HCT116 (cell line): ENCODE measurements around the gene LRRC47. TPM values are rescaled to one million over a fixed set of nuclear protein-coding genes. Genes with fewer than 3 reads are reported as not detected.

Source experiments
- ATAC-seq: fragments of 200-7000 bp; cut with Tn5 transposase; 2 replicates; pipeline ENCODE4 v1.9.1; 2020; ENCODE audit warnings: mild to moderate bottlenecking, moderate library complexity
- BruUV-seq: library from RNA; stranded (reverse); fragments of 400-500 nt; replicated peaks from 2 replicates; lab custom pipeline; 2021; lab: Mats Ljungman, UMichigan
- CTCF ChIA-PET: fragments of 300-600 bp; sonication (Branson Sonifier 250); formaldehyde crosslinking; loops from one replicate; lab custom pipeline; 2021; ENCODE audit warnings: antibody characterized with exemption; lab: Charles Lee
- POLR2A ChIA-PET: fragments of 300-600, 350-600 bp; sonication (Branson Sonifier 250); formaldehyde crosslinking; loops from one replicate; lab custom pipeline; 2021; ENCODE audit warnings: antibody characterized with exemption; lab: Charles Lee
- RAD21 ChIA-PET, 2 experiments: fragments of 300-600 bp; sonication (Branson Sonifier 250); formaldehyde crosslinking; loops; one replicate each; lab custom pipeline; 2023; ENCODE audit warnings: low total read pairs in 2 of 2; ENCODE audit not compliant: uncharacterized antibody in 2 of 2, unreplicated experiment in 2 of 2, low non-redundant PET in 1 of 2; lab: Charles Lee
- DNase-seq: peaks from one replicate; pipeline ENCODE4 v3.0.0-alpha.2; 2010; ENCODE audit warnings: low read depth, low spot score
- H2AFZ ChIP-seq: fragments of 200-600 bp; shearing (Covaris generic), sonication (generic); 2 replicates; pipeline ENCODE4 v1.6.1; 2017; ENCODE audit warnings: low read depth, mixed run types, mixed read lengths, antibody characterized with exemption, low read length; ENCODE audit not compliant: poor library complexity, severe bottlenecking
- H3K27ac ChIP-seq: 2 replicates; pipeline ENCODE4 v1.5.1; 2012; ENCODE audit warnings: low read depth, low read length
- H3K27me3 ChIP-seq: fragments of 200-600 bp; sonication (generic); 2 replicates; pipeline ENCODE4 v1.6.1; 2016; ENCODE audit warnings: mixed run types, low read length, mixed read lengths; ENCODE audit not compliant: insufficient read depth
- H3K36me3 ChIP-seq, 2 experiments: fragments of 200-500 bp in 1 of 2; fragments of 200-600 bp in 1 of 2; sonication (Bioruptor generic) in 1 of 2; sonication (generic) in 1 of 2; 2 replicates each; pipeline versions ENCODE4 v1.5.1 to v1.6.1; 2014 to 2016; ENCODE audit warnings: low read length in 2 of 2, inconsistent platforms in 1 of 2, mixed read lengths in 1 of 2, mixed run types in 1 of 2; ENCODE audit not compliant: insufficient read depth in 2 of 2, control insufficient read depth in 1 of 2
- H3K4me1 ChIP-seq, 2 experiments: fragments of 200-600 bp in 1 of 2; sonication (generic) in 1 of 2; 2 replicates each; pipeline versions ENCODE4 v1.5.1 to v1.6.1; 2012 to 2017; ENCODE audit warnings: low read length in 2 of 2, inconsistent platforms in 1 of 2, mild to moderate bottlenecking in 1 of 2, mixed read lengths in 1 of 2, mixed run types in 1 of 2, moderate library complexity in 1 of 2; ENCODE audit not compliant: insufficient read depth in 2 of 2, control insufficient read depth in 1 of 2
- H3K4me2 ChIP-seq: fragments of 200-600 bp; sonication (generic); 2 replicates; pipeline ENCODE4 v1.6.1; 2017; ENCODE audit warnings: mixed run types, low read length, mixed read lengths
- H3K4me3 ChIP-seq, 2 experiments: fragments of 200-600 bp in 1 of 2; sonication (generic) in 1 of 2; replicated peaks in 1 of 2; 2 replicates each; pipeline ENCODE4 v1.5.1; 2011 to 2016; ENCODE audit warnings: low read length in 2 of 2, control low read depth in 1 of 2, low read depth in 1 of 2, mild to moderate bottlenecking in 1 of 2, mixed read lengths in 1 of 2, mixed run types in 1 of 2
- H3K79me2 ChIP-seq: fragments of 200-600 bp; sonication (generic); 2 replicates; pipeline ENCODE4 v1.6.1; 2017; ENCODE audit warnings: mild to moderate bottlenecking, mixed run types, low read length, moderate library complexity, mixed read lengths; ENCODE audit not compliant: insufficient read depth
- H3K9ac ChIP-seq: fragments of 200-600 bp; sonication (generic); 2 replicates; pipeline ENCODE4 v1.6.1; 2016; ENCODE audit warnings: low read length, mixed read lengths
- H3K9me2 ChIP-seq: fragments of 200-600 bp; sonication (generic), shearing (Covaris generic); 2 replicates; pipeline ENCODE4 v1.6.1; 2017; ENCODE audit warnings: mixed run types, mild to moderate bottlenecking, moderate library complexity; ENCODE audit not compliant: insufficient read depth
- H3K9me3 ChIP-seq, 2 experiments: fragments of 200-500 bp in 1 of 2; fragments of 200-600 bp in 1 of 2; sonication (Bioruptor generic) in 1 of 2; sonication (generic) in 1 of 2; 2 replicates each; pipeline ENCODE4 v1.6.1; 2014 to 2017; ENCODE audit warnings: low read length in 2 of 2, mixed read lengths in 2 of 2, inconsistent platforms in 1 of 2, low read depth in 1 of 2, mild to moderate bottlenecking in 1 of 2, mixed run types in 1 of 2, moderate library complexity in 1 of 2; ENCODE audit not compliant: control insufficient read depth in 1 of 2, insufficient read depth in 1 of 2
- H4K20me1 ChIP-seq: fragments of 200-600 bp; sonication (generic), shearing (Covaris generic); 2 replicates; pipeline ENCODE4 v1.6.1; 2017; ENCODE audit warnings: mixed run types, mild to moderate bottlenecking, moderate library complexity; ENCODE audit not compliant: insufficient read depth
- EGR1 ChIP-seq: IDR thresholded peaks from 2 replicates; pipeline ENCODE4 v1.6.1; 2012; ENCODE audit warnings: low read depth
- JUND ChIP-seq: IDR thresholded peaks from 2 replicates; pipeline ENCODE4 v1.6.1; 2012
- POLR2A ChIP-seq: IDR thresholded peaks from 2 replicates; pipeline ENCODE4 v1.7.0; 2011; ENCODE audit warnings: borderline replicate concordance; ENCODE audit not compliant: insufficient read depth, insufficient read length; ENCODE audit errors: extremely low read depth
- POLR2AphosphoS5 ChIP-seq: IDR thresholded peaks from 2 replicates; pipeline ENCODE4 v1.6.1; 2011; ENCODE audit warnings: mild to moderate bottlenecking, low read depth, low read length, moderate library complexity
- RAD21 ChIP-seq: IDR thresholded peaks from 2 replicates; pipeline ENCODE4 v1.6.1; 2012; ENCODE audit warnings: low read depth, mild to moderate bottlenecking
- SIN3A ChIP-seq: IDR thresholded peaks from 2 replicates; pipeline ENCODE4 v1.6.1; 2012; ENCODE audit warnings: low read depth
- TCF7L2 ChIP-seq: IDR thresholded peaks from 2 replicates; pipeline ENCODE4 v1.7.0; 2011; ENCODE audit warnings: borderline replicate concordance, inconsistent platforms; ENCODE audit not compliant: insufficient read depth, insufficient read length; ENCODE audit errors: extremely low read depth
- YY1 ChIP-seq: IDR thresholded peaks from 2 replicates; pipeline ENCODE4 v1.6.1; 2011; ENCODE audit warnings: low read length, low read depth, moderate library complexity, mild to moderate bottlenecking; ENCODE audit not compliant: insufficient replicate concordance; ENCODE audit errors: extremely low read depth
- ZBTB33 ChIP-seq: IDR thresholded peaks from 2 replicates; pipeline ENCODE4 v1.6.1; 2011; ENCODE audit warnings: mild to moderate bottlenecking, low read length, moderate library complexity; ENCODE audit not compliant: insufficient replicate concordance; ENCODE audit errors: extremely low read depth
- ZNF274 ChIP-seq: fragments of 200-500 bp; sonication (Bioruptor generic); IDR thresholded peaks from 2 replicates; pipeline ENCODE4 v1.6.1; 2014; ENCODE audit warnings: mild to moderate bottlenecking, low read depth, low read length, inconsistent platforms
- intact Hi-C: fragments of 100-400 bp; cut with micrococcal nuclease; formaldehyde crosslinking; loops from 2 replicates; pipeline ENCODE4 v1.10.0; 2022
- total RNA-seq: library from RNA; stranded (reverse); gene quantifications from one replicate; pipeline ENCODE4 v1.2.1, GENCODE V29; 2021; ENCODE audit not compliant: unreplicated experiment

The LRRC47 gene
- total RNA-seq, 1 experiment from 2014 or later = 48.0 TPM

GRCh38 chr1:3780901-3781300 lies 15.4 kb downstream of the LRRC47 start:
- Histone ChIP-seq H3K27me3 (no peaks in the 10 kb centered on the region), H3K9me2 (no peaks in the 10 kb centered on the region), H3K9me3 (no peaks in the 10 kb centered on the region), H3K9ac (no peak overlapping the region), H3K4me2 (no peak overlapping the region)
- DNase-seq = no peak
- no peak for TF ChIP-seq SIN3A
- TF ChIP-seq TCF7L2 = no peak
- no peak for TF ChIP-seq RAD21
- TF ChIP-seq POLR2AphosphoS5 = no peak
- no peak for TF ChIP-seq ZBTB33
- no peak for TF ChIP-seq YY1
- TF ChIP-seq EGR1 = no peak
- no peak for TF ChIP-seq POLR2A
- TF ChIP-seq ZNF274 = no peak
- no peak for TF ChIP-seq JUND
- TF ChIP-seq, all 23 proteins: peak for 0
- ChIA-PET POLR2A (no interaction called here), CTCF (no interaction called here), RAD21 (no interaction called here)
- intact Hi-C loops = no loop called here
- H3K4me3 ChIP-seq = no peak overlapping the region
- no peaks in the 10 kb centered on the region for H4K20me1 ChIP-seq
- H3K79me2 ChIP-seq = no peaks in the 10 kb centered on the region
- BruUV-seq = no TSS peak
- no peak for ATAC-seq
- H2AFZ ChIP-seq = no peak overlapping the region
- H3K4me1 ChIP-seq = peaks cover 6 to 10% of the 10 kb centered on the region in 2 experiments; a peak in 3 of 4 replicates
- H3K36me3 ChIP-seq = peaks cover 20 to 34% of the 10 kb centered on the region in 2 experiments; a peak in 3 of 4 replicates
- no peak overlapping the region for H3K27ac ChIP-seq
